Keratinocyte (primary cell): ENCODE results near the gene SYS1. TPM values are rescaled to one million over a fixed set of nuclear protein-coding genes. Genes with fewer than 3 reads are reported as not detected.

ENCODE experiments used
- DNase-seq: peaks from one replicate; pipeline ENCODE4 v3.0.0-alpha.2; 2011; ENCODE audit warnings: low read depth, missing footprints, low spot score
- FAIRE-seq: peaks from 2 replicates; lab custom pipeline; 2011; peaks lifted over from hg19 to GRCh38; lab: Jason Lieb, UNC
- H2AFZ ChIP-seq: 2 replicates; pipeline ENCODE4 v1.6.0; 2012; ENCODE audit warnings: low read length, control low read depth, inconsistent platforms; ENCODE audit not compliant: control insufficient read depth
- H3K27ac ChIP-seq: 2 replicates; pipeline ENCODE4 v1.5.1; 2011; ENCODE audit warnings: low read length; ENCODE audit not compliant: control insufficient read depth, insufficient read depth
- H3K27me3 ChIP-seq: 3 replicates; pipeline ENCODE4 v1.6.0; 2011; ENCODE audit warnings: low read length; ENCODE audit not compliant: control insufficient read depth, insufficient read depth; ENCODE audit errors: extremely low read depth
- H3K36me3 ChIP-seq, 2 experiments: 2 replicates in 1 of 2; 3 replicates in 1 of 2; pipeline ENCODE4 v1.5.1; 2011; ENCODE audit warnings: low read length in 2 of 2, mild to moderate bottlenecking in 1 of 2; ENCODE audit not compliant: control insufficient read depth in 2 of 2, insufficient read depth in 2 of 2; ENCODE audit errors: extremely low read depth in 1 of 2
- H3K4me1 ChIP-seq: 3 replicates; pipeline ENCODE4 v1.5.1; 2011; ENCODE audit warnings: low read length; ENCODE audit not compliant: control insufficient read depth, insufficient read depth; ENCODE audit errors: extremely low read depth
- H3K4me2 ChIP-seq: 3 replicates; pipeline ENCODE4 v1.6.0; 2011; ENCODE audit warnings: low read depth, low read length; ENCODE audit not compliant: control insufficient read depth, insufficient read depth; ENCODE audit errors: extremely low read depth
- H3K4me3 ChIP-seq, 3 experiments: fragments of 200-600 bp in 1 of 3; sonication (generic) in 1 of 3; 2 replicates in 2 of 3; 3 replicates in 1 of 3; pipeline ENCODE4 v1.5.1; 2011 to 2016; ENCODE audit warnings: low read length in 3 of 3, mild to moderate bottlenecking in 3 of 3, control low read depth in 2 of 3, inconsistent platforms in 1 of 3, low read depth in 1 of 3, mixed read lengths in 1 of 3, mixed run types in 1 of 3, moderate library complexity in 1 of 3; ENCODE audit not compliant: control insufficient read depth in 2 of 3, insufficient read depth in 2 of 3; ENCODE audit errors: extremely low read depth in 1 of 3
- H3K79me2 ChIP-seq: 2 replicates; pipeline ENCODE4 v1.6.0; 2012; ENCODE audit warnings: low read length; ENCODE audit not compliant: control insufficient read depth, insufficient read depth
- H3K9ac ChIP-seq: 3 replicates; pipeline ENCODE4 v1.6.0; 2011; ENCODE audit warnings: low read length; ENCODE audit not compliant: control insufficient read depth, insufficient read depth; ENCODE audit errors: extremely low read depth
- H3K9me1 ChIP-seq: 3 replicates; pipeline ENCODE4 v1.6.0; 2011; ENCODE audit warnings: low read length; ENCODE audit not compliant: control insufficient read depth, insufficient read depth; ENCODE audit errors: extremely low read depth
- H3K9me3 ChIP-seq: 2 replicates; pipeline ENCODE4 v1.5.1; 2012; ENCODE audit warnings: low read depth, low read length; ENCODE audit not compliant: control insufficient read depth
- H4K20me1 ChIP-seq: 3 replicates; pipeline ENCODE4 v1.6.0; 2011; ENCODE audit warnings: low read length; ENCODE audit not compliant: control insufficient read depth, insufficient read depth; ENCODE audit errors: extremely low read depth
- CTCF ChIP-seq, 3 experiments: IDR thresholded peaks in 1 of 3; conservative IDR thresholded peaks in 1 of 3; optimal IDR thresholded peaks in 1 of 3; 2 replicates in 2 of 3; 3 replicates in 1 of 3; pipeline versions ENCODE3 to v1.5.1; 2011; ENCODE audit warnings: low read length in 3 of 3, mild to moderate bottlenecking in 3 of 3, moderate library complexity in 2 of 3, control low read depth in 1 of 3, inconsistent platforms in 1 of 3; ENCODE audit not compliant: insufficient read depth in 2 of 3; ENCODE audit errors: extremely low read depth in 1 of 3
- EZH2 ChIP-seq: IDR thresholded peaks from one replicate; pipeline ENCODE4 v1.6.1; 2012; ENCODE audit warnings: inconsistent platforms, mild to moderate bottlenecking, low read length, moderate library complexity
- dilution Hi-C: fragments of 300-500 bp; cut with MboI; formaldehyde crosslinking; loops from one replicate; pipeline ENCODE4 v1.7.0; 2020; ENCODE audit warnings: low sequenced_read_pairs; ENCODE audit not compliant: extremely low pct_ligation_motif_present
- polyA plus RNA-seq, 5 experiments: library from polyadenylated mRNA; depleted of rRNA in 3 of 5; stranded (reverse) in 3 of 5; stranded (forward) in 1 of 5; unstranded in 1 of 5; fragments of >200 nt; gene quantifications; 1 replicate in 1 of 5; 2 replicates in 3 of 5; 3 replicates in 1 of 5; pipeline versions ENCODE4 v1.2.1 to v1.2.3, GENCODE V29; 2011 to 2012; ENCODE audit warnings: missing spikeins in 2 of 5, low read depth in 1 of 5, low replicate concordance in 1 of 5

Gene SYS1
- polyA plus RNA-seq, 1 donor (not counting 4 experiments of a cell fraction or from before 2014, with no cell fraction given), result 16.8 TPM

GRCh38 chr20:45377269-45377668, 14.3 kb downstream of the SYS1 start:
- H3K9me1 ChIP-seq, result no peaks in the 10 kb centered on the region
- H3K9ac ChIP-seq, result no peak overlapping the region
- H3K4me1 ChIP-seq, result peaks cover 5% of the 10 kb centered on the region
- dilution Hi-C loops, result no loop called here
- DNase-seq, result no peak
- H3K4me2 ChIP-seq, result no peak overlapping the region
- no peaks in the 10 kb centered on the region for H4K20me1 ChIP-seq
- H3K79me2 ChIP-seq, result no peaks in the 10 kb centered on the region
- H3K9me3 ChIP-seq, result no peaks in the 10 kb centered on the region
- no peaks in the 10 kb centered on the region for H3K27me3 ChIP-seq
- peaks cover 0 to 1% of the 10 kb centered on the region in 2 experiments for H3K36me3 ChIP-seq
- H3K4me3 ChIP-seq, result no peak overlapping the region
- H2AFZ ChIP-seq, result no peak overlapping the region
- no peak overlapping the region for H3K27ac ChIP-seq
- no peak for FAIRE-seq
- no peak for TF ChIP-seq CTCF (optimal IDR thresholded peaks at IDR 0.05 in 1 of 3, IDR thresholded peaks at IDR 0.05 in 1 of 3, conservative IDR thresholded peaks at IDR 0.05 in 1 of 3; ENCODE audit: extremely low read depth in 1 of 3, insufficient read depth in 2 of 3, low read length in 3 of 3)
- no peak for TF ChIP-seq EZH2

- no peak for TF ChIP-seq EZH2
- TF ChIP-seq CTCF (optimal IDR thresholded peaks at IDR 0.05 in 1 of 3, IDR thresholded peaks at IDR 0.05 in 1 of 3, conservative IDR thresholded peaks at IDR 0.05 in 1 of 3; ENCODE audit: extremely low read depth in 1 of 3, insufficient read depth in 2 of 3, low read length in 3 of 3), result no peak
- H3K36me3 ChIP-seq, result peaks cover 0 to 1% of the 10 kb centered on the region in 2 experiments
- no peaks in the 10 kb centered on the region for H3K27me3 ChIP-seq
- H3K9ac ChIP-seq, result no peak within 1 kb of the TSS
- FAIRE-seq, result no peak
- H2AFZ ChIP-seq, result no peak within 1 kb of the TSS
- H4K20me1 ChIP-seq, result no peaks in the 10 kb centered on the region
- dilution Hi-C loops, result no loop called here
- DNase-seq, result no peak
- H3K79me2 ChIP-seq, result no peaks in the 10 kb centered on the region
- no peaks in the 10 kb centered on the region for H3K9me3 ChIP-seq
- no peaks in the 10 kb centered on the region for H3K9me1 ChIP-seq
- H3K27ac ChIP-seq, result no peak within 1 kb of the TSS
- H3K4me3 ChIP-seq, result no peak within 1 kb of the TSS
- H3K4me2 ChIP-seq, result no peak within 1 kb of the TSS
- peaks cover 2% of the 10 kb centered on the region for H3K4me1 ChIP-seq
Observed at GRCh38 chr20:45378191-45378590, 15.2 kb downstream of the SYS1 start, which contains the start of gene TP53TG5. Gene TP53TG5 (minus strand): TSS chr20:45378325. CDS start chr20:45378236, 89 bp downstream.
